A549 treated with Mapracorat at 1 μM for 4 hours (cell line): ENCODE results near the gene RIPK1. TPM values are rescaled to one million over a fixed set of nuclear protein-coding genes. Genes with fewer than 3 reads are reported as not detected.

Experiments used
- total RNA-seq: library from RNA; stranded (reverse); fragments of 200-300 nt; extraction: Qiagen RNA extraction; gene quantifications from 5 replicates; pipeline ENCODE4 v1.2.3, GENCODE V29; 2022

Gene RIPK1
- total RNA-seq: 11.3 to 13.9 TPM (median 12.3 TPM) in 5 replicates

GRCh38 chr6:3068329-3069214 is at the start of gene RIPK1:
TSS of gene RIPK1 (plus strand) at chr6:3068494. CDS start at chr6:3076824, 8,330 bp downstream.

GRCh38 chr6:3118353-3119039 is 50.2 kb downstream of the RIPK1 start, which contains the start of gene BPHL:
TSS of gene BPHL (plus strand) at chr6:3118711. CDS start at chr6:3118741, 30 bp downstream.

GRCh38 chr6:3157131-3157933 is 89.0 kb downstream of the RIPK1 start, which contains the start of gene TUBB2A:
TSS of gene TUBB2A (minus strand) at chr6:3157544. CDS start at chr6:3157463, 81 bp downstream.

Other genes starting within 250 kb of the RIPK1 start
- 43.0 to 52.0 TPM (median 48.9 TPM) in 5 replicates for gene SERPINB1, start 226.6 kb upstream of the RIPK1 start, total RNA-seq
- gene SERPINB9, start 165.2 kb upstream of the RIPK1 start, total RNA-seq: 7.2 to 9.7 TPM (median 9.2 TPM) in 5 replicates
- gene SERPINB6, start 96.9 kb upstream of the RIPK1 start, total RNA-seq: 124 to 141 TPM (median 139 TPM) in 5 replicates
- 55.4 to 78.5 TPM (median 71.6 TPM) in 5 replicates for gene NQO2, start 68.6 kb upstream of the RIPK1 start, total RNA-seq
- gene BPHL, start 50.2 kb downstream of the RIPK1 start, total RNA-seq: 19.6 to 27.9 TPM (median 24.8 TPM) in 5 replicates
- gene TUBB2A, start 89.0 kb downstream of the RIPK1 start, total RNA-seq: 82.9 to 104 TPM (median 96.7 TPM) in 5 replicates
- gene TUBB2B, start 159.2 kb downstream of the RIPK1 start, total RNA-seq: 12.6 to 15.2 TPM (median 14.4 TPM) in 5 replicates
- gene PSMG4, start 190.5 kb downstream of the RIPK1 start, total RNA-seq: 20.6 to 30.2 TPM (median 27.6 TPM) in 5 replicates